ENCODE results near the gene PLXNA2. TPM values are rescaled to one million over a fixed set of nuclear protein-coding genes. Genes with fewer than 3 reads are reported as not detected.

The PLXNA2 gene
- total RNA-seq, 1 experiment from 2014 or later: 0.89 TPM

GRCh38 chr1:208250613-208251012, 6.4 kb upstream of the PLXNA2 start (continued):
- no peak for TF ChIP-seq CBX3 (IDR thresholded peaks at IDR 0.05; ENCODE audit: low read depth)
- no peak for TF ChIP-seq CTCF (IDR thresholded peaks at IDR 0.05 in 2 of 3, conservative IDR thresholded peaks at IDR 0.05 in 1 of 3; ENCODE audit: borderline replicate concordance in 1 of 3, insufficient read depth in 1 of 3, low read depth in 2 of 3, low read length in 2 of 3)

- CTCF ChIA-PET: no interaction called here
- intact Hi-C loops (cut with micrococcal nuclease): loop anchor here (5.0 kb wide), 1 partner anchor 212 kb away; no protein-coding TSS in a partner anchor
- no TSS peak for BruUV-seq (replicated peaks)
- TF ChIP-seq REST (IDR thresholded peaks at IDR 0.05; ENCODE audit: low read depth) (no peak), ZFX (IDR thresholded peaks at IDR 0.05) (no peak), MAX (IDR thresholded peaks at IDR 0.05) (no peak), EZH2phosphoT487 (IDR thresholded peaks at IDR 0.05; ENCODE audit: borderline replicate concordance) (no peak), TCF7L2 (IDR thresholded peaks at IDR 0.05; ENCODE audit: borderline replicate concordance, extremely low read depth, insufficient read depth, insufficient read length) (no peak), EGR1 (IDR thresholded peaks at IDR 0.05; ENCODE audit: low read depth) (no peak), FOSL1 (IDR thresholded peaks at IDR 0.05; ENCODE audit: low read depth) (no peak), SIN3A (IDR thresholded peaks at IDR 0.05; ENCODE audit: low read depth) (no peak), ZBTB33 (IDR thresholded peaks at IDR 0.05; ENCODE audit: extremely low read depth, insufficient replicate concordance, low read length) (no peak), POLR2A (IDR thresholded peaks at IDR 0.05; ENCODE audit: borderline replicate concordance, extremely low read depth, insufficient read depth, insufficient read length) (no peak), CBX3 (IDR thresholded peaks at IDR 0.05; ENCODE audit: low read depth) (no peak), EZH2 (IDR thresholded peaks at IDR 0.05) (no peak), RAD21 (IDR thresholded peaks at IDR 0.05; ENCODE audit: low read depth) (no peak)
Measured at GRCh38 chr1:208248991-208249696, 5.0 kb upstream of the PLXNA2 start.

More at GRCh38 chr1:208248991-208249696, 5.0 kb upstream of the PLXNA2 start:
- peaks cover 6 to 9% of the 10 kb centered on the region in 2 experiments; a peak in 3 of 4 replicates for H3K4me1 ChIP-seq (ENCODE audit: control insufficient read depth in 1 of 2, insufficient read depth in 2 of 2, low read length in 2 of 2)
- no peak for ATAC-seq
- no peaks in the 10 kb centered on the region for H3K9me3 ChIP-seq (ENCODE audit: control insufficient read depth in 1 of 2, insufficient read depth in 1 of 2, low read depth in 1 of 2, low read length in 2 of 2)
- no peaks in the 10 kb centered on the region for H3K9me2 ChIP-seq (ENCODE audit: insufficient read depth)
- DNase-seq (ENCODE audit: low read depth, low spot score): no peak
- ChIA-PET POLR2A (no interaction called here), RAD21 (ENCODE audit: low non-redundant PET in 1 of 2, low total read pairs in 2 of 2, uncharacterized antibody in 2 of 2, unreplicated experiment in 2 of 2) (no interaction called here)
- H3K79me2 ChIP-seq (ENCODE audit: insufficient read depth, low read length): no peaks in the 10 kb centered on the region
- H2AFZ ChIP-seq (ENCODE audit: low read depth, low read length, poor library complexity, severe bottlenecking): no peak overlapping the region
- H4K20me1 ChIP-seq (ENCODE audit: insufficient read depth): no peaks in the 10 kb centered on the region
- no peak overlapping the region for H3K27ac ChIP-seq (ENCODE audit: low read depth, low read length)
- H3K27me3 ChIP-seq (ENCODE audit: insufficient read depth, low read length): peaks cover 56% of the 10 kb centered on the region
- H3K4me2 ChIP-seq (ENCODE audit: low read length): no peak overlapping the region
- no peak overlapping the region for H3K4me3 ChIP-seq (replicated peaks in 1 of 2; ENCODE audit: low read depth in 1 of 2, low read length in 2 of 2)
- H3K9ac ChIP-seq (ENCODE audit: low read length): no peak overlapping the region
- H3K36me3 ChIP-seq (ENCODE audit: control insufficient read depth in 1 of 2, insufficient read depth in 2 of 2, low read length in 2 of 2): no peaks in the 10 kb centered on the region

Measured in HCT116 (cell line).